HepG2 (cell line): Measurements from ENCODE around the gene INTS4.

Experiments used
- ARNT ChIP-seq: fragments of 450-650 bp; IDR thresholded peaks from 2 replicates; pipeline ENCODE4 v1.6.1; 2017
- CTCF ChIP-seq: sonication (generic); formaldehyde crosslinking; IDR thresholded peaks from 2 replicates; pipeline ENCODE4 v1.5.0; 2020; ENCODE audit warnings: mild to moderate bottlenecking, missing genetic modification reagents, moderate library complexity
- FIP1L1 ChIP-seq: fragments of 200-400 bp; formaldehyde crosslinking; IDR thresholded peaks from 2 replicates; pipeline ENCODE4 v1.6.1; 2018; ENCODE audit warnings: low read depth, mild to moderate bottlenecking, low read length, moderate library complexity, borderline replicate concordance; ENCODE audit not compliant: insufficient read depth
- FOXK1 ChIP-seq: sonication (generic); formaldehyde crosslinking; IDR thresholded peaks from 2 replicates; pipeline ENCODE4 v1.4.0; 2020; ENCODE audit warnings: low read depth, missing genetic modification reagents, borderline replicate concordance
- GTF2F1 ChIP-seq: fragments of 150-350 bp; IDR thresholded peaks from 2 replicates; pipeline ENCODE4 v1.6.1; 2014; ENCODE audit warnings: low read length
- RBM39 ChIP-seq: fragments of 200-400 bp; formaldehyde crosslinking; IDR thresholded peaks from one replicate; pipeline ENCODE4 v1.6.1; 2018; ENCODE audit warnings: antibody characterized with exemption, mild to moderate bottlenecking, low read depth, low read length; ENCODE audit not compliant: poor library complexity, severe bottlenecking
- SP2 ChIP-seq: sonication (generic); formaldehyde crosslinking; IDR thresholded peaks from 2 replicates; pipeline ENCODE4 v1.5.1; 2020; ENCODE audit warnings: mild to moderate bottlenecking, missing genetic modification reagents
- SRF ChIP-seq: IDR thresholded peaks from 2 replicates; pipeline ENCODE4 v1.6.1; 2011; ENCODE audit warnings: mild to moderate bottlenecking, low read depth, low read length, moderate library complexity
- TBL1XR1 ChIP-seq: fragments of 150-350 bp; IDR thresholded peaks from 2 replicates; pipeline ENCODE4 v1.6.1; 2014; ENCODE audit warnings: borderline replicate concordance, low read length; ENCODE audit not compliant: partially characterized antibody
- ZNF549 ChIP-seq: sonication (generic); formaldehyde crosslinking; IDR thresholded peaks from 2 replicates; pipeline ENCODE4 v1.5.0; 2020; ENCODE audit warnings: missing genetic modification reagents
- ZNF574 ChIP-seq: sonication (generic); formaldehyde crosslinking; IDR thresholded peaks from 2 replicates; pipeline ENCODE4 v1.4.0; 2020; ENCODE audit warnings: missing genetic modification reagents
- ZNF605 ChIP-seq: sonication (generic); formaldehyde crosslinking; IDR thresholded peaks from 2 replicates; pipeline ENCODE4 v1.8.0; 2022; ENCODE audit warnings: mild to moderate bottlenecking, missing genetic modification reagents
- ZNF660 ChIP-seq: sonication (generic); formaldehyde crosslinking; IDR thresholded peaks from 2 replicates; pipeline ENCODE4 v1.5.1; 2020; ENCODE audit warnings: mild to moderate bottlenecking, low read depth, missing genetic modification reagents, borderline replicate concordance

GRCh38 chr11:78020246-78020645 is 25.8 kb upstream of the INTS4 start:
- TF ChIP-seq SP2 (no peak), CTCF (CRISPR knock-in tag) (no peak), ARNT (no peak), SRF (no peak), GTF2F1 (no peak), FOXK1 (CRISPR knock-in tag) (no peak), FIP1L1 (no peak), ZNF549 (no peak), RBM39 (no peak), ZNF660 (CRISPR knock-in tag) (no peak), ZNF574 (CRISPR knock-in tag) (no peak), ZNF605 (CRISPR knock-in tag) (no peak), TBL1XR1 (no peak)
